HFF-Myc (cell line): ENCODE results near the gene KIAA0040.
A peak's percentile ranks its signal among the peaks of the same experiment; 100 is the strongest.

Source experiments
- DNase-seq: peaks from one replicate; pipeline ENCODE4 v3.0.0-alpha.2; 2011; ENCODE audit warnings: low read depth; ENCODE audit errors: extremely low read depth
- H3K4me3 ChIP-seq: replicated peaks from 2 replicates; pipeline ENCODE4 v1.5.1; 2011; ENCODE audit warnings: low read depth, mild to moderate bottlenecking, control low read depth, low read length
- TF ChIP-seq, protein P1 (sequence below): IDR thresholded peaks from 2 replicates; pipeline ENCODE4 v1.5.1; 2012; ENCODE audit warnings: mild to moderate bottlenecking, low read depth, low read length, control low read depth; ENCODE audit errors: missing control alignments

The KIAA0040 gene

DNA sequence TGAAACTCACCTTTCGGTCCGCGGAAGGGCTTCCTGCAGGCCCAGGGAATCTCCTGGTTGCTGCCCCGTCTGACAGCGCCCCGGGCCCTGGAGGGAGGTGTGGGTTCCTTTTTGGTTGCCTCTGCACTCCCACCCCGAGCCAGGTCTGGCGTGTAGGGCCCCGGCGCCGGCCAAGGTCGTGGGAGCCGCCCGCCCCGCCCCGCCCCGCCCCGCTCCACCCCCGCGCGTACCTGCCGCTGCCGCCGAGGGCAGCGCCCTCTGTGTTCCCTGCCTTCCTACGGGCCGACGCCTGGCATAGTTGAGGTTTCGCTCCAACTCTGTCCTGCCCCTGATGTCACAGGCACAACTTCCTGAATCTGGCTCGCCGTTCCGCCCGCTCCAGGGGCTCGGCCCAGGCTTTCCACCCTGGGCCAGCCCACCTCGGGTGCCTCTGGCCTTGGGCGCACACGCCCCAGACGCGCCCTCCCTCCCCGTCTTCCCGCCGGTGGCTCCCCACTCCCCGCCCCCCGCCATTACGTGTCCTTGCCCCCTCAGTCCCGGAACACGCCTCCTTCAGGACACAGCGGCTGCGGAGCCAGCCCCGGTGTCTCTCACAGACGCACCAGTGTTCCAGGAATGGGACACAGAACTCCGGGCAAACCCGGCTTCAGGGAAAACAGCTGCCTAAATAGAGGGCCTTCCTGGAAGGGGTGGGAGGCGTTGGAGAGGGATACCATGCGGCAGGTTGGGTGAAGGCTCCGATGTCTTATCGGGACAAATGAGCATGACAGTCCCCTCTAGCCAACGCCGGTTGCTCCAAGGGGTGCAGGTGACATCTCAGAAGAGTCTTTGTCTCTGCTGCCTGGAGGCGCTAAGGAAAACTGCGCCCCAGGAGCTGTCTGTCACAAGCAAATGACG lies at the start of gene KIAA0040:
Gene KIAA0040, minus strand, starts transcription at position 147 of the 897 bp plus-strand sequence. CDS start 31,763 bp downstream, outside the sequence.
- DNase-seq = no peak
- TF ChIP-seq, protein P1, sequence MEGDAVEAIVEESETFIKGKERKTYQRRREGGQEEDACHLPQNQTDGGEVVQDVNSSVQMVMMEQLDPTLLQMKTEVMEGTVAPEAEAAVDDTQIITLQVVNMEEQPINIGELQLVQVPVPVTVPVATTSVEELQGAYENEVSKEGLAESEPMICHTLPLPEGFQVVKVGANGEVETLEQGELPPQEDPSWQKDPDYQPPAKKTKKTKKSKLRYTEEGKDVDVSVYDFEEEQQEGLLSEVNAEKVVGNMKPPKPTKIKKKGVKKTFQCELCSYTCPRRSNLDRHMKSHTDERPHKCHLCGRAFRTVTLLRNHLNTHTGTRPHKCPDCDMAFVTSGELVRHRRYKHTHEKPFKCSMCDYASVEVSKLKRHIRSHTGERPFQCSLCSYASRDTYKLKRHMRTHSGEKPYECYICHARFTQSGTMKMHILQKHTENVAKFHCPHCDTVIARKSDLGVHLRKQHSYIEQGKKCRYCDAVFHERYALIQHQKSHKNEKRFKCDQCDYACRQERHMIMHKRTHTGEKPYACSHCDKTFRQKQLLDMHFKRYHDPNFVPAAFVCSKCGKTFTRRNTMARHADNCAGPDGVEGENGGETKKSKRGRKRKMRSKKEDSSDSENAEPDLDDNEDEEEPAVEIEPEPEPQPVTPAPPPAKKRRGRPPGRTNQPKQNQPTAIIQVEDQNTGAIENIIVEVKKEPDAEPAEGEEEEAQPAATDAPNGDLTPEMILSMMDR = no peak
- H3K4me3 ChIP-seq = peak within 1 kb of the TSS; percentile 30

DNA sequence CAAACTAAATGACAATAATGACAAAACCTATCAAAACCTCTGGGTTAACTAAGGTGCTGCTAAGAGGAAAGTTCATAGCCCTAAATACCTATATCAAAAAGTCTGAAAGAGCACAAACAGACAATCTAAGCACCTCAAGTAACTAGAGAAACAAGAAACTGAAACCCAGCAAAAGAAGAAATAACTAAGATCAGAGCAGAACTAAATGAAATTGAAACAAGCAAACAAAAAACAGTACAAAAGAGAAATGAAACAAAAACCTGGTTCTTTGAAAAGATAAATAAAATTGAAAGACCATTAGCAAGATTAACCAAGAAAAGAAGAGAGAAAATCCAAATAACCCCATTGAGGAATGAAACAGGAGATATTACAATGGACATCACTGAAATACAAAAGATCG lies 44.8 kb upstream of the KIAA0040 start:
- TF ChIP-seq, protein P1 = no peak
- no peak for DNase-seq
- H3K4me3 ChIP-seq = no peak overlapping the region

DNA sequence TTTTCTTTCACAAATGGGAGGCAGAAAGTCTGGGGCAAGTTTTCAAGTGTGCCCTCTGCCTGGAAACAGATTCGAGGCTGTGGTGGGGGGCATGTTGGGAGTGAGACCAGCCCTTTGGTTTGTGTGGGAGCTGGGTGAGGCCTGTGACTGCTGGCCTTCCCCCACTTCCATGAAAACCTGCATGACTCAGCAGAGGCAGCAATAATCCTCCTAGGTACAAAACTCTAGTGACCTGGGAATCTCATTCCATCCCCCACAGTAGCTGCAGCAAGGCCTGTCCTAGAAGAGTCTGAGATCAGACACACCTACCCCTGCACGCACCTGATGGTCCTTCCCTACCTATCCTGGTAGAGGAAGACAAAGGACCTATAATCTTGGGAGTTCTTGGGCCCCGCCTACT lies 42.1 kb upstream of the KIAA0040 start:
- no peak for DNase-seq
- no peak overlapping the region for H3K4me3 ChIP-seq
- TF ChIP-seq, protein P1 = no peak

DNA sequence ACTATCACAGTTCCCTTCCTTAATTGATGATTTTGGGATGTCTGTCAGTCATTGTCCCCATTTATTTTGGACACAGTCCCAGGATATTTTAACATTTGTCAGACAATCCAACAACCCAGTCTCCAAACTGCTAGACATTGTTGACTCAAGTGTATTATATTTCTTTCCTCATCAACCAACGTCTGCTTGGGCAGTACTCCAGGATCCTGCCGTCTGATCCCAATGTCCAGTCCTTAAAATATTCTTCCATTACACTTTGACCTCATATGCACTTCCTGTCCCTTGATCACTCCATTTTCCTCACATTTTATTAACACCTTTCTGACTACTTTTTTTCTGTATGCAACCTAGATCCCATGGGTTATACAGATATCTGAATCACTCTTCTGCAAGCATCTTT lies 39.8 kb upstream of the KIAA0040 start:
- H3K4me3 ChIP-seq = no peak overlapping the region
- DNase-seq = no peak
- TF ChIP-seq, protein P1 = no peak

DNA sequence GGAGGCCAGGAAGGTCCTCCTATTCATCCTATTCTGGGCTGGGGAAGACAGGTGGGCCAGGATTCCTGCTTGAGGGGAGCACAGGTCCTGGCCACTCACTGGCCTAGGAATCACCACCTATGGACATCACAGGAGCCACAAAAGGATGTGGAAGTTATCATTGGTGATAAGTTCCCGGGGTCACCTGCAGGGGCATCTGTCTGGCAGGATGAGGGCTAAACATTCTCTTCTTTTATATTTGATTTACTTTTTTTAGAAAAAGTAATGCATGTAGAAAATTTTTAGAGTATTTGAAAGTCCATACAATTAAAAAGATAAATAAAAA lies 33.2 kb upstream of the KIAA0040 start:
- TF ChIP-seq, protein P1 = no peak
- H3K4me3 ChIP-seq = no peak overlapping the region
- DNase-seq = no peak

DNA sequence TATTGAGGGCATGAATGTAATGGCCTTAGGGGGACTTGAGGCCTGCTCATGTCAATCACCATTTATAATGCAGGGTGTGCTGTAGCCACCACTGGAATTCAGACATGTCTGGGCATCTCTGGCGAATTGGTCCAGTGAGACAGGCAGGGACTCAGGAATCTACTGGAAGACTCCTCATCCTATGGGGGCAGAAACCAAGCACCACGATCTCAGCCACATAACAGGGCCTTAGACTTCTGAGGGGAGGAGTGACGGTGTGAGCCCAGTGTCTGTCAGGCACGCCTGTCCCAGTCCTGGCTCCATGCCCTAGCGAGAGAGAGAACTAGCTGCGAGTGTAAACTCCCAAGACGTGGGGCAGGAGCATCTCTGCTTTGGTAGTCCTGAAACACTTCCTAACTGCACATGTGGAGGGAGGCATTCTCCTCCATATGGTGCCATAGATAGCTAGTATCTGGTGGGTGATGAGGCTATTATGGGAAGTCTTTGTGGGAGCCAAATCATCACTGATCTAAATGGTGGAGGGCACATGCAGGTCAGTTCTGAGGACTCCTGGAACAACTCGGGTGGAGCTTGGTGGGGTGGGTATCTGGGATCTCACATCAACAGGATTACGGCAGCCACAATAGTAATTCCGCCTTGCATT lies 29.8 kb upstream of the KIAA0040 start:
- no peak overlapping the region for H3K4me3 ChIP-seq
- TF ChIP-seq, protein P1 = no peak
- DNase-seq = no peak
